K562 (cell line): Measurements from ENCODE around the gene FOXI1. TPM values are rescaled to one million over a fixed set of nuclear protein-coding genes. Genes with fewer than 3 reads are reported as not detected.
A peak's percentile ranks its signal among the peaks of the same experiment; 100 is the strongest.

Source experiments
- BRD4 ChIP-seq: fragments of 200-600 bp; sonication (generic); IDR thresholded peaks from 2 replicates; pipeline ENCODE4 v1.6.1; 2017; ENCODE audit warnings: inconsistent platforms
- CEBPB ChIP-seq: fragments of 450-650 bp; IDR thresholded peaks from 2 replicates; pipeline ENCODE4 v1.6.1; 2016; ENCODE audit warnings: missing genetic modification characterization, missing compliant biosample characterization
- EP300 ChIP-seq: IDR thresholded peaks from 2 replicates; pipeline ENCODE4 v1.6.1; 2012; ENCODE audit warnings: low read length, improper control_type of control experiment
- POLR2H ChIP-seq: IDR thresholded peaks from 2 replicates; pipeline ENCODE4 v1.6.1; 2016; ENCODE audit warnings: missing genetic modification characterization, low read depth, mild to moderate bottlenecking, control low read depth, missing compliant biosample characterization, moderate library complexity
- RNF2 ChIP-seq: sonication (generic); IDR thresholded peaks from 2 replicates; pipeline ENCODE4 v1.6.1; 2016
- SRSF7 ChIP-seq: fragments of 200-400 bp; formaldehyde crosslinking; optimal IDR thresholded peaks from 2 replicates; pipeline ENCODE3; 2017; ENCODE audit warnings: mild to moderate bottlenecking, low read depth, low read length
- TBP ChIP-seq: optimal IDR thresholded peaks from 2 replicates; pipeline ENCODE3; 2011; ENCODE audit warnings: low read depth, low read length, improper control_type of control experiment
- ZFP1 ChIP-seq: fragments of 450-650 bp; formaldehyde crosslinking; IDR thresholded peaks from 2 replicates; pipeline ENCODE4 v1.4.0; 2020; ENCODE audit warnings: mild to moderate bottlenecking, mixed read lengths
- ZNF197 ChIP-seq: fragments of 200-800 bp; sonication (Bioruptor generic); IDR thresholded peaks from 2 replicates; pipeline ENCODE4 v1.6.1; 2016; ENCODE audit warnings: low read depth, missing genetic modification characterization, missing compliant biosample characterization
- polyA plus RNA-seq, 8 experiments: library from polyadenylated mRNA; depleted of rRNA in 4 of 8; stranded (reverse) in 5 of 8; unstranded in 3 of 8; fragments of >200 nt; fragmentation: Nextera tagmentation in 2 of 8; fragmentation: Illumina TruSeq in 1 of 8; extraction: Ambion mirVana in 2 of 8; extraction: Trizol in 1 of 8; gene quantifications; 2 replicates each; pipeline versions ENCODE4 v1.2.1 to v1.2.3, GENCODE V29; 2011 to 2014; ENCODE audit warnings: inconsistent platforms in 1 of 8, missing spikeins in 1 of 8
- total RNA-seq, 7 experiments: library from RNA; depleted of rRNA in 6 of 7; stranded (reverse); fragments of >200 nt in 6 of 7; fragmentation: Illumina TruSeq in 2 of 7; extraction: Trizol in 2 of 7; gene quantifications; 2 replicates each; pipeline versions ENCODE4 v1.2.1 to v1.2.3, GENCODE V29; 2011 to 2021; ENCODE audit warnings: low replicate concordance in 1 of 7
- TF ChIP-seq, protein P1 (sequence below): fragments of 450-650 bp; conservative IDR thresholded peaks from 2 replicates; pipeline ENCODE4 v1.6.1; 2016; ENCODE audit warnings: missing genetic modification characterization, low read depth, mild to moderate bottlenecking, control low read depth, missing compliant biosample characterization
- TF ChIP-seq, protein P2 (sequence below), 2 experiments: fragments of 450-650 bp; conservative IDR thresholded peaks; 2 replicates each; pipeline ENCODE4 v1.6.1; 2017; ENCODE audit warnings: mild to moderate bottlenecking in 2 of 2, moderate library complexity in 2 of 2
- TF ChIP-seq, protein P3 (sequence below): fragments of 250-450 bp; sonication (Bioruptor Pico); IDR thresholded peaks from 2 replicates; pipeline ENCODE4 v1.5.0; 2020; ENCODE audit warnings: mild to moderate bottlenecking, borderline replicate concordance
- TF ChIP-seq, protein P4 (sequence below): fragments of 450-650 bp; IDR thresholded peaks from 2 replicates; pipeline ENCODE4 v1.6.1; 2016; ENCODE audit warnings: low read depth

Gene FOXI1
- total and polyA plus RNA-seq, 9 of the 15 experiments (the other 6 are each of a cell fraction or from before 2014, with no cell fraction given): not detected

DNA sequence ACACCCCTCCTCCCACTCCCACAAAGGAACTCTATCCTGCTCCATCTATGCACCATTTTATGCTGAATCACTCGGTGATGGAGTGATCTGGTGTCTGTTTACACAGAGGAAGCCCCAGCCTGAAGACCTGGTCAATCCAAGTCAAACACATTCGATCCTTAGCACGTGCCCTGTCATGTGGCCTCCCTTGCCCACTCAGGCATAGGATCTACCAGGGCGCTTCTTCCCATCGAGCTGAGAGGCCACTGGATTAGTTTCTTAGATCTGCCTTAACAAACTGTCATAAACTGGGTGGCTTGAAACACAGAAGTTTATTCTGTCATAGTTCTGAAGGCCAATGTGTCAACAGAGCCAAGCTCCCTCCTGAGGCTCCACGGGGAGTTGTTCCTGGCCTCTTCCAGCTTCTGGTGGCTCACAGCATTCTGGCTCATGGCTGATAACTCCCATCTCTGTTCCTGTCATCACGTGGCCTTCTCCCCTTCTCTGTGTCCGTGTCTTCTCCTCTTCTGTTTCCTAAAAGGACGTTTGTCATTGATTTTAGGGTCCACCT lies 34.2 kb downstream of the FOXI1 start (continued):
- TF ChIP-seq, protein P1, sequence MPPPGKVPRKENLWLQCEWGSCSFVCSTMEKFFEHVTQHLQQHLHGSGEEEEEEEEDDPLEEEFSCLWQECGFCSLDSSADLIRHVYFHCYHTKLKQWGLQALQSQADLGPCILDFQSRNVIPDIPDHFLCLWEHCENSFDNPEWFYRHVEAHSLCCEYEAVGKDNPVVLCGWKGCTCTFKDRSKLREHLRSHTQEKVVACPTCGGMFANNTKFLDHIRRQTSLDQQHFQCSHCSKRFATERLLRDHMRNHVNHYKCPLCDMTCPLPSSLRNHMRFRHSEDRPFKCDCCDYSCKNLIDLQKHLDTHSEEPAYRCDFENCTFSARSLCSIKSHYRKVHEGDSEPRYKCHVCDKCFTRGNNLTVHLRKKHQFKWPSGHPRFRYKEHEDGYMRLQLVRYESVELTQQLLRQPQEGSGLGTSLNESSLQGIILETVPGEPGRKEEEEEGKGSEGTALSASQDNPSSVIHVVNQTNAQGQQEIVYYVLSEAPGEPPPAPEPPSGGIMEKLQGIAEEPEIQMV (tag): no peak
- TF ChIP-seq BRD4: no peak
- TF ChIP-seq TBP: no peak
- no peak for TF ChIP-seq RNF2
- no peak for TF ChIP-seq SRSF7
- TF ChIP-seq, protein P2, sequence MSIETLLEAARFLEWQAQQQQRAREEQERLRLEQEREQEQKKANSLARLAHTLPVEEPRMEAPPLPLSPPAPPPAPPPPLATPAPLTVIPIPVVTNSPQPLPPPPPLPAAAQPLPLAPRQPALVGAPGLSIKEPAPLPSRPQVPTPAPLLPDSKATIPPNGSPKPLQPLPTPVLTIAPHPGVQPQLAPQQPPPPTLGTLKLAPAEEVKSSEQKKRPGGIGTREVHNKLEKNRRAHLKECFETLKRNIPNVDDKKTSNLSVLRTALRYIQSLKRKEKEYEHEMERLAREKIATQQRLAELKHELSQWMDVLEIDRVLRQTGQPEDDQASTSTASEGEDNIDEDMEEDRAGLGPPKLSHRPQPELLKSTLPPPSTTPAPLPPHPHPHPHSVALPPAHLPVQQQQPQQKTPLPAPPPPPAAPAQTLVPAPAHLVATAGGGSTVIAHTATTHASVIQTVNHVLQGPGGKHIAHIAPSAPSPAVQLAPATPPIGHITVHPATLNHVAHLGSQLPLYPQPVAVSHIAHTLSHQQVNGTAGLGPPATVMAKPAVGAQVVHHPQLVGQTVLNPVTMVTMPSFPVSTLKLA (conservative IDR thresholded peaks at IDR 0.05): peak in 1 of 2 experiments; percentile 18; a peak in 1 of 4 replicates
- TF ChIP-seq EP300: peak; percentile 45; the same call in 1 of the 2 replicates
- TF ChIP-seq ZFP1 (CRISPR knock-in tag): no peak
- no peak for TF ChIP-seq ZNF197 (CRISPR knock-in tag)
- TF ChIP-seq POLR2H (tag): no peak
- TF ChIP-seq, protein P3, sequence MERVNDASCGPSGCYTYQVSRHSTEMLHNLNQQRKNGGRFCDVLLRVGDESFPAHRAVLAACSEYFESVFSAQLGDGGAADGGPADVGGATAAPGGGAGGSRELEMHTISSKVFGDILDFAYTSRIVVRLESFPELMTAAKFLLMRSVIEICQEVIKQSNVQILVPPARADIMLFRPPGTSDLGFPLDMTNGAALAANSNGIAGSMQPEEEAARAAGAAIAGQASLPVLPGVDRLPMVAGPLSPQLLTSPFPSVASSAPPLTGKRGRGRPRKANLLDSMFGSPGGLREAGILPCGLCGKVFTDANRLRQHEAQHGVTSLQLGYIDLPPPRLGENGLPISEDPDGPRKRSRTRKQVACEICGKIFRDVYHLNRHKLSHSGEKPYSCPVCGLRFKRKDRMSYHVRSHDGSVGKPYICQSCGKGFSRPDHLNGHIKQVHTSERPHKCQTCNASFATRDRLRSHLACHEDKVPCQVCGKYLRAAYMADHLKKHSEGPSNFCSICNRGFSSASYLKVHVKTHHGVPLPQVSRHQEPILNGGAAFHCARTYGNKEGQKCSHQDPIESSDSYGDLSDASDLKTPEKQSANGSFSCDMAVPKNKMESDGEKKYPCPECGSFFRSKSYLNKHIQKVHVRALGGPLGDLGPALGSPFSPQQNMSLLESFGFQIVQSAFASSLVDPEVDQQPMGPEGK (CRISPR knock-in tag): no peak
- TF ChIP-seq, protein P4, sequence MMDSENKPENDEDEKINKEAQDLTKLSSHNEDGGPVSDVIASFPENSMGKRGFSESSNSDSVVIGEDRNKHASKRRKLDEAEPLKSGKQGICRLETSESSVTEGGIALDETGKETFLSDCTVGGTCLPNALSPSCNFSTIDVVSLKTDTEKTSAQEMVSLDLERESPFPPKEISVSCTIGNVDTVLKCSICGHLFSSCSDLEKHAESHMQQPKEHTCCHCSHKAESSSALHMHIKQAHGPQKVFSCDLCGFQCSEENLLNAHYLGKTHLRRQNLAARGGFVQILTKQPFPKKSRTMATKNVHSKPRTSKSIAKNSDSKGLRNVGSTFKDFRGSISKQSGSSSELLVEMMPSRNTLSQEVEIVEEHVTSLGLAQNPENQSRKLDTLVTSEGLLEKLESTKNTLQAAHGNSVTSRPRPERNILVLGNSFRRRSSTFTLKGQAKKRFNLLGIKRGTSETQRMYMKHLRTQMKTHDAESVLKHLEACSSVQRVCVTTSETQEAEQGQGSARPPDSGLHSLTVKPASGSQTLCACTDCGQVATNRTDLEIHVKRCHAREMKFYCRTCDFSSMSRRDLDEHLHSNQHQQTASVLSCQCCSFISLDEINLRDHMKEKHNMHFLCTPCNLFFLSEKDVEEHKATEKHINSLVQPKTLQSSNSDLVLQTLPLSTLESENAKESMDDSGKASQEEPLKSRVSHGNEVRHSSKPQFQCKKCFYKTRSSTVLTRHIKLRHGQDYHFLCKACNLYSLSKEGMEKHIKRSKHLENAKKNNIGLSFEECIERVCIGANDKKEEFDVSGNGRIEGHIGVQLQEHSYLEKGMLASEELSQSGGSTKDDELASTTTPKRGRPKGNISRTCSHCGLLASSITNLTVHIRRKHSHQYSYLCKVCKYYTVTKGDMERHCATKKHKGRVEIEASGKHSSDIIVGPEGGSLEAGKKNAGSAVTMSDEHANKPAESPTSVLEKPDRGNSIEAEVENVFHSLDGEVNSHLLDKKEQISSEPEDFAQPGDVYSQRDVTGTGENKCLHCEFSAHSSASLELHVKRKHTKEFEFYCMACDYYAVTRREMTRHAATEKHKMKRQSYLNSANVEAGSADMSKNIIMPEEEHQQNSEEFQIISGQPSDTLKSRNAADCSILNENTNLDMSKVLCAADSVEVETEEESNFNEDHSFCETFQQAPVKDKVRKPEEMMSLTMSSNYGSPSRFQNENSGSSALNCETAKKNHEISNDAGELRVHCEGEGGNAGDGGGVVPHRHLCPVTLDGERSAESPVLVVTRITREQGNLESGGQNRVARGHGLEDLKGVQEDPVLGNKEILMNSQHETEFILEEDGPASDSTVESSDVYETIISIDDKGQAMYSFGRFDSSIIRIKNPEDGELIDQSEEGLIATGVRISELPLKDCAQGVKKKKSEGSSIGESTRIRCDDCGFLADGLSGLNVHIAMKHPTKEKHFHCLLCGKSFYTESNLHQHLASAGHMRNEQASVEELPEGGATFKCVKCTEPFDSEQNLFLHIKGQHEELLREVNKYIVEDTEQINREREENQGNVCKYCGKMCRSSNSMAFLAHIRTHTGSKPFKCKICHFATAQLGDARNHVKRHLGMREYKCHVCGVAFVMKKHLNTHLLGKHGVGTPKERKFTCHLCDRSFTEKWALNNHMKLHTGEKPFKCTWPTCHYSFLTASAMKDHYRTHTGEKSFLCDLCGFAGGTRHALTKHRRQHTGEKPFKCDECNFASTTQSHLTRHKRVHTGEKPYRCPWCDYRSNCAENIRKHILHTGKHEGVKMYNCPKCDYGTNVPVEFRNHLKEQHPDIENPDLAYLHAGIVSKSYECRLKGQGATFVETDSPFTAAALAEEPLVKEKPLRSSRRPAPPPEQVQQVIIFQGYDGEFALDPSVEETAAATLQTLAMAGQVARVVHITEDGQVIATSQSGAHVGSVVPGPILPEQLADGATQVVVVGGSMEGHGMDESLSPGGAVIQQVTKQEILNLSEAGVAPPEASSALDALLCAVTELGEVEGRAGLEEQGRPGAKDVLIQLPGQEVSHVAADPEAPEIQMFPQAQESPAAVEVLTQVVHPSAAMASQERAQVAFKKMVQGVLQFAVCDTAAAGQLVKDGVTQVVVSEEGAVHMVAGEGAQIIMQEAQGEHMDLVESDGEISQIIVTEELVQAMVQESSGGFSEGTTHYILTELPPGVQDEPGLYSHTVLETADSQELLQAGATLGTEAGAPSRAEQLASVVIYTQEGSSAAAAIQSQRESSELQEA: no peak
- TF ChIP-seq CEBPB (tag): no peak
